Ascending aorta (tissue), 2 donors: ENCODE data around the gene FGF19. TPM values are rescaled to one million over a fixed set of nuclear protein-coding genes. Genes with fewer than 3 reads are reported as not detected.

Experiments
- DNase-seq, 2 donors: peaks; one replicate each; pipeline ENCODE4 v3.0.0-alpha.2; 2019; ENCODE audit warnings: low spot score in 2 of 2
- H3K27ac ChIP-seq, 2 donors: fragments of 200-600 bp; sonication (generic); one replicate each; pipeline ENCODE4 v1.5.1; 2016 to 2017; ENCODE audit warnings: mild to moderate bottlenecking in 1 of 2
- H3K27me3 ChIP-seq: fragments of 200-600 bp; sonication (generic); one replicate; pipeline ENCODE4 v1.5.1; 2017
- H3K36me3 ChIP-seq, 2 donors: fragments of 200-600 bp; sonication (generic); one replicate each; pipeline ENCODE4 v1.5.1; 2016
- H3K4me1 ChIP-seq, 2 donors: fragments of 200-600 bp; sonication (generic); one replicate each; pipeline ENCODE4 v1.5.1; 2016 to 2017; ENCODE audit warnings: mild to moderate bottlenecking in 1 of 2
- H3K4me3 ChIP-seq, 2 donors: fragments of 200-600 bp; sonication (generic); one replicate each; pipeline ENCODE4 v1.5.1; 2016 to 2017; ENCODE audit warnings: mild to moderate bottlenecking in 1 of 2
- H3K9me3 ChIP-seq, 2 donors: fragments of 200-600 bp; sonication (generic); one replicate each; pipeline ENCODE4 v1.5.1; 2016
- intact Hi-C: fragments of 100-400 bp; cut with DNase I; formaldehyde crosslinking; loops from one replicate; pipeline ENCODE4 v1.15.1; 2023
- total RNA-seq: library from RNA; depleted of rRNA; stranded (reverse); fragments of >200 nt; gene quantifications from one replicate; pipeline ENCODE4 v1.1.0, GENCODE V29; 2016
- TF ChIP-seq, protein P1 (sequence below), 3 experiments: fragments of 200-600 bp in 2 of 3; fragments of 450-650 bp in 1 of 3; sonication (generic) in 2 of 3; IDR thresholded peaks; one replicate each; pipeline ENCODE4 v1.5.1; 2016 to 2019; ENCODE audit warnings: antibody characterized with exemption in 3 of 3, mild to moderate bottlenecking in 1 of 3, moderate library complexity in 1 of 3

The FGF19 gene
- total RNA-seq, 1 donor from 2014 or later = not detected

DNA sequence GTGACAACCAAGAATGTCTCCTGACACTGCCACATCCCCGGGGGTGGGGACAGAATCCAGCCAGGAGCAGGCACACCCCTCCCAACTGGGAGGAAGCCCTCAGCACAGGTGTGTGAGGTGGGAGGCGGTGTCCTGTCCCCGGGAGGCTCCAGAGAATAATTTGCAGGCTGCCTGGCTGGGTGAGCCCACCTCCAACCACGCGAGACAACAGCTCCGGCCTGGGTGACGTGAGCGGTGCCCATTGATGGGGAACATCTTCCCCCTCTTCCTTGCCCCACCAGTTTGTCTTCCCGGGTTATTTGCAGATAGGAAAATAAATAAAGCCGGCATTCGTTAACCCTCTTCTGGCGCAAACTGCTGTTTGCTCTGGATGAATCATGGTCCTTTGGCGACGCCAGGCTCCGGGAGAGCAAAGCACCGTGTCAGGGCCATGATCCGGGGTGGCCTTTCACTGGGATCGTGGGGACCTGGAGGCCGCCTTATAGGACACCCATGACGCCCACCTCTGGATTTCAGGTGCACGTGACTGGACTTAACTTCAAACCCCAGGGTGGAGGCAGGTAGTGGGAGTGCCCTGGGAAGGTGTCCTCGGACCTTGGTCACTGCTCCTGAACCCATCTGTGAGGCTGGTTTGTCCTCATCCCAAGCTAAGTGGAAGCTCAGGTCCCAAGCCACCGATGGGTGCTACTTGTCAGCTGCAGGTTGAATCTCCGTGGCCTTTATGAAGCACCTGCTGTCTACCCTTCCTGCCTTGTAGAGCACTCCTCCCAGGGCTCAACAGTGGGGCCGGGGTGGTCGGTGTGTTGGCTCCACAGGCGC lies 49.0 kb downstream of the FGF19 start:
- Histone ChIP-seq H3K4me1 (no peaks in the 10 kb centered on the region), H3K36me3 (peaks cover 30 to 44% of the 10 kb centered on the region in 2 donors), H3K27me3 (no peaks in the 10 kb centered on the region), H3K27ac (no peak overlapping the region), H3K4me3 (no peak overlapping the region), H3K9me3 (no peaks in the 10 kb centered on the region)
- TF ChIP-seq, protein P1, sequence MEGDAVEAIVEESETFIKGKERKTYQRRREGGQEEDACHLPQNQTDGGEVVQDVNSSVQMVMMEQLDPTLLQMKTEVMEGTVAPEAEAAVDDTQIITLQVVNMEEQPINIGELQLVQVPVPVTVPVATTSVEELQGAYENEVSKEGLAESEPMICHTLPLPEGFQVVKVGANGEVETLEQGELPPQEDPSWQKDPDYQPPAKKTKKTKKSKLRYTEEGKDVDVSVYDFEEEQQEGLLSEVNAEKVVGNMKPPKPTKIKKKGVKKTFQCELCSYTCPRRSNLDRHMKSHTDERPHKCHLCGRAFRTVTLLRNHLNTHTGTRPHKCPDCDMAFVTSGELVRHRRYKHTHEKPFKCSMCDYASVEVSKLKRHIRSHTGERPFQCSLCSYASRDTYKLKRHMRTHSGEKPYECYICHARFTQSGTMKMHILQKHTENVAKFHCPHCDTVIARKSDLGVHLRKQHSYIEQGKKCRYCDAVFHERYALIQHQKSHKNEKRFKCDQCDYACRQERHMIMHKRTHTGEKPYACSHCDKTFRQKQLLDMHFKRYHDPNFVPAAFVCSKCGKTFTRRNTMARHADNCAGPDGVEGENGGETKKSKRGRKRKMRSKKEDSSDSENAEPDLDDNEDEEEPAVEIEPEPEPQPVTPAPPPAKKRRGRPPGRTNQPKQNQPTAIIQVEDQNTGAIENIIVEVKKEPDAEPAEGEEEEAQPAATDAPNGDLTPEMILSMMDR (IDR thresholded peaks at IDR 0.05) = no peak
- intact Hi-C loops = no loop called here
- no peak for DNase-seq

DNA sequence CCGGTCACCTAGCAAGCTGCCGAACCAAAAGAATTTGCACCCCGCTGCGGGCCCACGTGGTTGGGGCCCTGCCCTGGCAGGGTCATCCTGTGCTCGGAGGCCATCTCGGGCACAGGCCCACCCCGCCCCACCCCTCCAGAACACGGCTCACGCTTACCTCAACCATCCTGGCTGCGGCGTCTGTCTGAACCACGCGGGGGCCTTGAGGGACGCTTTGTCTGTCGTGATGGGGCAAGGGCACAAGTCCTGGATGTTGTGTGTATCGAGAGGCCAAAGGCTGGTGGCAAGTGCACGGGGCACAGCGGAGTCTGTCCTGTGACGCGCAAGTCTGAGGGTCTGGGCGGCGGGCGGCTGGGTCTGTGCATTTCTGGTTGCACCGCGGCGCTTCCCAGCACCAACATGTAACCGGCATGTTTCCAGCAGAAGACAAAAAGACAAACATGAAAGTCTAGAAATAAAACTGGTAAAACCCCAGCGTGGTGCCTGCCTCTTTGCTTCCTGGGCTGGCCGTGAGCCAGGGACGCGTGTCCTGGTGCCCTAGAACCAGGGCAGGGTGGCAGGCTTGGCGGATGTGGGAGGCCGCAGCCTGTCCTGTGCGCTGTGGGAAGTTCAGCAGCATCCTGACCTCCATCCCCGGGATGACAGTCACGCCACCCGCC lies 49.7 kb downstream of the FGF19 start:
- H3K4me1 ChIP-seq = no peaks in the 10 kb centered on the region
- H3K9me3 ChIP-seq = no peaks in the 10 kb centered on the region
- intact Hi-C loops = no loop called here
- H3K4me3 ChIP-seq = no peak overlapping the region
- H3K27me3 ChIP-seq = no peaks in the 10 kb centered on the region
- TF ChIP-seq, protein P1 (IDR thresholded peaks at IDR 0.05) = no peak
- no peak overlapping the region for H3K27ac ChIP-seq
- peaks cover 33 to 52% of the 10 kb centered on the region in 2 donors for H3K36me3 ChIP-seq
- DNase-seq = peak in 1 of 2 donors; percentile 60

DNA sequence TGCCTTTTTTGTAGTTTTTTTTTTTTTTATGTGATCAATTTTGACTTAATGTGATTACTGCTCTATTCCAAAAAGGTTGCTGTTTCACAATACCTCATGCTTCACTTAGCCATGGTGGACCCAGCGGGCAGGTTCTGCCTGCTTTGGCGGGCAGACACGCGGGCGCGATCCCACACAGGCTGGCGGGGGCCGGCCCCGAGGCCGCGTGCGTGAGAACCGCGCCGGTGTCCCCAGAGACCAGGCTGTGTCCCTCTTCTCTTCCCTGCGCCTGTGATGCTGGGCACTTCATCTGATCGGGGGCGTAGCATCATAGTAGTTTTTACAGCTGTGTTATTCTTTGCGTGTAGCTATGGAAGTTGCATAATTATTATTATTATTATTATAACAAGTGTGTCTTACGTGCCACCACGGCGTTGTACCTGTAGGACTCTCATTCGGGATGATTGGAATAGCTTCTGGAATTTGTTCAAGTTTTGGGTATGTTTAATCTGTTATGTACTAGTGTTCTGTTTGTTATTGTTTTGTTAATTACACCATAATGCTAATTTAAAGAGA lies 50.3 kb downstream of the FGF19 start:
- DNase-seq = no peak
- Histone ChIP-seq H3K4me3 (no peak overlapping the region), H3K27ac (no peak overlapping the region), H3K27me3 (no peaks in the 10 kb centered on the region), H3K4me1 (no peaks in the 10 kb centered on the region), H3K9me3 (no peaks in the 10 kb centered on the region), H3K36me3 (peaks cover 35 to 58% of the 10 kb centered on the region in 2 donors)
- intact Hi-C loops = no loop called here
- TF ChIP-seq, protein P1 (IDR thresholded peaks at IDR 0.05) = no peak

DNA sequence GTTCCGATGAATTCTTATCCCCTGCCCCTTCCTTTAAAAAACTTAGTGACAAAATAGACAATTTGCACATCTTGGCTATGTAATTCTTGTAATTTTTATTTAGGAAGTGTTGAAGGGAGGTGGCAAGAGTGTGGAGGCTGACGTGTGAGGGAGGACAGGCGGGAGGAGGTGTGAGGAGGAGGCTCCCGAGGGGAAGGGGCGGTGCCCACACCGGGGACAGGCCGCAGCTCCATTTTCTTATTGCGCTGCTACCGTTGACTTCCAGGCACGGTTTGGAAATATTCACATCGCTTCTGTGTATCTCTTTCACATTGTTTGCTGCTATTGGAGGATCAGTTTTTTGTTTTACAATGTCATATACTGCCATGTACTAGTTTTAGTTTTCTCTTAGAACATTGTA lies 50.8 kb downstream of the FGF19 start:
- TF ChIP-seq, protein P1 (IDR thresholded peaks at IDR 0.05) = no peak
- no peak overlapping the region for H3K4me3 ChIP-seq
- H3K4me1 ChIP-seq = no peaks in the 10 kb centered on the region
- no peaks in the 10 kb centered on the region for H3K9me3 ChIP-seq
- H3K27me3 ChIP-seq = no peaks in the 10 kb centered on the region
- no peak for DNase-seq
- no peak overlapping the region for H3K27ac ChIP-seq
- H3K36me3 ChIP-seq = peaks cover 40 to 63% of the 10 kb centered on the region in 2 donors
- intact Hi-C loops = no loop called here

DNA sequence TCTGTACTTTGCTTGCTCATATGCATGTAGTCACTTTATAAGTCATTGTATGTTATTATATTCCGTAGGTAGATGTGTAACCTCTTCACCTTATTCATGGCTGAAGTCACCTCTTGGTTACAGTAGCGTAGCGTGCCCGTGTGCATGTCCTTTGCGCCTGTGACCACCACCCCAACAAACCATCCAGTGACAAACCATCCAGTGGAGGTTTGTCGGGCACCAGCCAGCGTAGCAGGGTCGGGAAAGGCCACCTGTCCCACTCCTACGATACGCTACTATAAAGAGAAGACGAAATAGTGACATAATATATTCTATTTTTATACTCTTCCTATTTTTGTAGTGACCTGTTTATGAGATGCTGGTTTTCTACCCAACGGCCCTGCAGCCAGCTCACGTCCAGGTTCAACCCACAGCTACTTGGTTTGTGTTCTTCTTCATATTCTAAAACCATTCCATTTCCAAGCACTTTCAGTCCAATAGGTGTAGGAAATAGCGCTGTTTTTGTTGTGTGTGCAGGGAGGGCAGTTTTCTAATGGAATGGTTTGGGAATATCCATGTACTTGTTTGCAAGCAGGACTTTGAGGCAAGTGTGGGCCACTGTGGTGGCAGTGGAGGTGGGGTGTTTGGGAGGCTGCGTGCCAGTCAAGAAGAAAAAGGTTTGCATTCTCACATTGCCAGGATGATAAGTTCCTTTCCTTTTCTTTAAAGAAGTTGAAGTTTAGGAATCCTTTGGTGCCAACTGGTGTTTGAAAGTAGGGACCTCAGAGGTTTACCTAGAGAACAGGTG lies 51.8 kb downstream of the FGF19 start:
- H3K9me3 ChIP-seq = no peaks in the 10 kb centered on the region
- TF ChIP-seq, protein P1 (IDR thresholded peaks at IDR 0.05) = no peak
- no peak overlapping the region for H3K27ac ChIP-seq
- no peak for DNase-seq
- H3K27me3 ChIP-seq = no peaks in the 10 kb centered on the region
- H3K36me3 ChIP-seq = peaks cover 44 to 72% of the 10 kb centered on the region in 2 donors
- H3K4me1 ChIP-seq = no peaks in the 10 kb centered on the region
- no peak overlapping the region for H3K4me3 ChIP-seq
- intact Hi-C loops = no loop called here
